H1 (cell line): Measurements from ENCODE around the gene DRC7. TPM values are rescaled to one million over a fixed set of nuclear protein-coding genes. Genes with fewer than 3 reads are reported as not detected.

Source experiments
- POLR2AphosphoS5 ChIP-seq: IDR thresholded peaks from 2 replicates; pipeline ENCODE4 v1.6.1; 2011; ENCODE audit warnings: low read depth, low read length
- RXRA ChIP-seq: IDR thresholded peaks from 2 replicates; pipeline ENCODE4 v1.6.1; 2011; ENCODE audit warnings: low read depth, mild to moderate bottlenecking, low read length, moderate library complexity; ENCODE audit not compliant: insufficient read depth
- polyA plus RNA-seq, 7 experiments: library from polyadenylated mRNA; depleted of rRNA in 3 of 7; stranded (reverse) in 5 of 7; unstranded in 2 of 7; fragments of >200 nt in 5 of 7; fragments of 200-250 nt in 2 of 7; gene quantifications; 1 replicate in 5 of 7; 2 replicates in 1 of 7; 4 replicates in 1 of 7; pipeline versions ENCODE4 v1.2.1 to v1.2.3, GENCODE V29; 2011 to 2013; ENCODE audit warnings: missing spikeins in 2 of 7, mixed read lengths in 2 of 7
- total RNA-seq: library from RNA; stranded (reverse); fragmentation: NEBNext Ultra II Directional; extraction: Animal tissue kit (Norgen Biotek cat#: 25700); gene quantifications from 2 replicates; pipeline ENCODE4 v1.2.1, GENCODE V29; 2021

Gene DRC7
- total and polyA plus RNA-seq, 2 of the 8 experiments (the other 6 are each of a cell fraction or from before 2014, with no cell fraction given): 0.14 TPM; not detected in 1

DNA sequence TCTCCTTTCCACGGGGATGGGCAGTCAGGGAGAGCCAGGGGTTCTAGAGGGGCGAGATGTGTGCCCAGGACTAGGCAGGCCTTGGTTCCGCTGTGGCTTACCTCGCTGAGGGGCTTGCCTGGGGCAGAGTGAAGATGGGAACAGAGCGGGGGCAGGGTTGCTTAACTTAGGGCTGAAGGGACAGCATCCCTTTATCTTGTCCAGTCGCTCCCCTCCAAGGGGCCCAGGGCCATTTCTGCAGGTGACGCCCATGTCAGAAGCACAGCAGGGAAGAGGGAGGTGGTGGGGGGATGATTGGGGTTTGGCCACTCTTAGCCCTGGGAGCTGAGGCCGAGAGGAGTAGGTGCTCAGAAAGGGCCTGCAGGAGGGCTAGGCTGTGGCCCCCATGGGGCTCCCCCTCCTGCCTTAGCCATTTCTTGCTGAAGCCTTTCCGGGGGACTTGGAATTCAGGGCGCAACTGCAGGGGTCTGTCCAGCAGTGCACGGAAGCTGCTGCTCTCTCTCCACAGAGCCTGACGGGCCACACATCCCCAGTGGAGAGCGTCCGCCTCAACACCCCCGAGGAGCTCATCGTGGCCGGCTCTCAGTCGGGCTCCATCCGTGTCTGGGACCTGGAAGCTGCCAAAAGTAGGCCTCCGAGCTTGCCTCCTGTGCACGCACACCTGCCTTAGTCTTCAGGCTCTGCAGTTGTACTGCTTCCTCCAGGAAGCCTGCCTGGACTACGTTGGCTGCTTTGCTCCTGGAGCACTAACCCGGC, 49.5 kb downstream of the DRC7 start (continued):
- TF ChIP-seq RXRA (no peak), POLR2AphosphoS5 (no peak)
